Activated CD4-positive, alpha-beta T cell treated with anti-CD3 and anti-CD28 coated beads, Interleukin-2, Interleukin-6, amounts not matched to agents 100 ng/mL and 50 ng/mL, durations not matched to agents 16 hours and 8 hours (primary cell): ENCODE results near the gene RTTN.
"Not testable (repeated sequence)": the region's sequence is repeated elsewhere in the genome, so short reads cannot be mapped to it uniquely, and the experiment has no call there.

Experiments used
- DNase-seq: peaks from one replicate; pipeline ENCODE4 v3.0.0-alpha.2; 2020

RTTN gene

GRCh38 chr18:70149616-70150301 is 55.7 kb downstream of the RTTN start:
- DNase-seq: no peak

- DNase-seq: no peak
These were observed 56.3 kb downstream of the RTTN start for GRCh38 chr18:70149156-70149555.

GRCh38 chr18:70148039-70148938 is 57.2 kb downstream of the RTTN start:
- no peak for DNase-seq

GRCh38 chr18:70146174-70146573 is 59.3 kb downstream of the RTTN start:
- DNase-seq: no peak

DNA sequence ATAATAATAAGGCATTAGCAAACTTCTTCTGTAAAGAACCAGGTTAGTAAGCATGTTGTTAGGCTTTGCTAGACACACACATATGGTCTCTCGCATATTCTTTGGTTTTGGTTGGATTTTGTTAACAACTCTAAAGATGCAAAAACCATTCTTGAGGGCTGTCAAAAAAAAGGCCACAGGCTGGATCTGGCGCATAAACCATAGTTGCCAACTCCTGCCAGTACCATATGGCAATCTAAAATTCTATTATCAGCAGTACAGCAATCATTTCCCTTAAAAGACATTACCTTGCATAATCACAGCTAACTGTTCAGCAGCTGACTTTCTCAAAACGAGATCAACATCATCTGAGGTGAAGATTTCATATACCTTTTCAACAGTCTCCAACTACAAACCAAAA is 63.5 kb downstream of the RTTN start:
- no peak for DNase-seq

GRCh38 chr18:70139138-70139537 is 66.3 kb downstream of the RTTN start:
- DNase-seq: no peak

GRCh38 chr18:70135604-70136003 is 69.9 kb downstream of the RTTN start:
- DNase-seq: no peak

- DNase-seq: no peak
These were observed 72.5 kb downstream of the RTTN start for GRCh38 chr18:70132999-70133398.

GRCh38 chr18:70128271-70128670 is 77.2 kb downstream of the RTTN start:
- DNase-seq: no peak

DNA sequence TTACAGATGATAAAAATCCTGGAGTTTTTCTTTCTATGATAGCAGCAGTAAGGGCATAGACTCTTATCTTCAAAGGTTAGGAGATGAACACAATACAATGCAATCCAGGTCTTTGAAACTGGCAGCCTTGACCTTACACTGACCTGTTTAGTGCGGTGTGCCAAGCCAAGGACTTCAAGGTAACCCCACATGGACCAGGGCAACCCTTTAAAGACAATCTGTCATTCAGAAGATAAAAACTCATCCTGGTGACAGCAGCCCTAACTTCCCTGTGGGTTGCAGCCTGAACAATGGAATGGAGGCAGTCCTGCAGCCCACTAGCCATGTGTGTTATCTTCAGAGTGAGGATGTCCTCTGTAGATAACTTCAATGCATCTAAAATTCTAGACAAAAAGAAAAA is 78.1 kb downstream of the RTTN start:
- DNase-seq: no peak

DNA sequence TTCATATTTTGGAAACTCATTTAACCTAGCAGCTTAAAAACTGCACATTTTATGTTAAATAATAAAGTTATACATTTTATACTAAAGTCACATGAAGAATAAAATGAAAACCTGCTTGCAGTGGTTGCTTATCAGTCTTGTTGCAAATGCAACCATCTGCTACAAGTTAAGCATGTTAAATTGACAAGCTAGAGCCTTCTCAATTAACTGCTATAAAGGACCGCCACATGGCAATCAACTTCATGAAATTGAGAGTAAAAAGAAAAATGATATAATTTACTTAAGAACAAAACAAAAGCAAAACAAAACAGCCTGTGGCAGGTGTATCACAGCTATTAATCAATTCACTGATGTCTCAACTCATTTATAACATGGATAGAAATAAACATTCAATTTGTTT is 78.7 kb downstream of the RTTN start:
- DNase-seq: no peak

DNA sequence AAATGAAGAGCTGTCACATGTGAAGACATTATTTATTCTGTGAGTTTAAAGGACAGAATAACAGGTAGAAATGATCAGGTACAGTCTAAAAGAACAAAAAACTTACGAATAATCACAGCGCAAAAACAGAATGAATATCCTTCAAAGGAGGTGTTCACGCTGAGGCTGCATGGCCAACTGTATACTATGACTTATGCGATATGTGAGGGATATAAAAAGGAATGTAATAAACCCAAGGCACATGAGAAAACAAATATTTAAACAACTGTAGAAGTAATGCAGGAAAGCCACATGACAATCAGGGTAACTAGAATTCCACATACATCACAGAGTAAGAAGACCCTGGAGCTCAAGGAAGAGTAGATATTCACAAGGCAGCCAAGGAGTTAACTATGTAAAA is 81.3 kb downstream of the RTTN start:
- DNase-seq: no peak

GRCh38 chr18:70121842-70122241 is 83.6 kb downstream of the RTTN start:
- DNase-seq: no peak

GRCh38 chr18:70116949-70117348 is 88.5 kb downstream of the RTTN start:
- DNase-seq: no peak

GRCh38 chr18:70113511-70113910 is 92.0 kb downstream of the RTTN start:
- DNase-seq: no peak

DNA sequence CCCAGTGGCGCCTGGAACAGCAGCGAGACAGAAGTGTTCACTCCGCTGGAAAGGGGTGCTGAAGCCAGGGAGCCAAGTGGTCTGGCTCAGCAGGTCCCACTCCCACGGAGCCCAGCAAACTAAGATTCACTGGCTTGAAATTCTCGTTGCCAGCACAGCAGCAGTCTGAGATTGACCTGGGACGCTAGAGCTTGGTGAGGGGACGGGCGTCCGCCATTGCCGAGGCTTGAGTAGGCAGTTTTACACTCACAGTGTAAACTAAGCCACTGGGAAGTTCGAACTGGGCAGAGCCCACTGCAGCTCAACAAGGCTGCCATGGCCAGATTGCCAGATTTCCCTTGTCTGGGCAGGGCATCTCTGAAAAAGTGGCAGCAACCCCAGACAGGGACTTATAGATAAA is 94.8 kb downstream of the RTTN start:
- DNase-seq: no peak

- DNase-seq: no peak
These were observed 98.4 kb downstream of the RTTN start for GRCh38 chr18:70107091-70107490.

- not testable (repeated sequence) for DNase-seq
These were observed 102.6 kb downstream of the RTTN start for GRCh38 chr18:70102854-70103253.

DNA sequence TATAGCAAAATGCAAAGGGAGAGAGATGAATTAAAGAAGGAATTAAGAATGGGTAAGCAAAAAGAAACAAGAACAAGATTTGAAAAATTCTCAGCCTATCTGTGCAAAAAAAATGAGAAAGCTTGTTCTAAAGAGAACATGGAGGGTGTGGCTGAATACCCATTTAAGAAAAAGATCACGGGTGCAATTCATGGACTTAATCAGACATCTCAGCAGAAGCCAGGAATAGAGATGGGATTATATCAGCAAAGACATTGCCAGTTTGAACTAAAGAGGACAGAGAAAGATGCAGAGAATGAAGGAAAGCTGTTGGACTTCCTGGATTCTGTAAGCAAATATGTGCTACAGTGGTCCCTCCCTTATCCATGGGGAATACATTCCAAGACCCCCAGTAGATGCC is 115.6 kb downstream of the RTTN start:
- DNase-seq: no peak

- DNase-seq: no peak
These were observed 119.4 kb downstream of the RTTN start for GRCh38 chr18:70086085-70086484.

DNA sequence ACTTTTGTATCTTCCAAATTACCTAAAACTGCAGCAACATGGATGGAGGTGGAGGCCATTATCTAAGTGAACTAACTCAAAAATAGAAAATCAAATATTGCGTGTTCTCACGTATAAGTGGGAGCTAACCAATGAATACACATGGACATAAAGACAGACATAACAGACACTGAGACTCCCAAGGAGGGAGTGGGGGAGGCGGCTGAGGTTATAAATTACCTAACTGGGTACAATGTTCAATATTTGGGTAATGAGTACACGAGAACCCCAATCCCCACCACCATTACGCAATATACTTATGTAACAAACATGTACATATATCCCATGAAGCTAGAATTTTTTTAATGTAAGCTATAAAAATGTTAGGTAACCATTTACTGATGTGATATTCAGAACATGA is 119.8 kb downstream of the RTTN start:
- DNase-seq: no peak

- DNase-seq: no peak
These were observed 123.1 kb downstream of the RTTN start for GRCh38 chr18:70082430-70082829.

DNA sequence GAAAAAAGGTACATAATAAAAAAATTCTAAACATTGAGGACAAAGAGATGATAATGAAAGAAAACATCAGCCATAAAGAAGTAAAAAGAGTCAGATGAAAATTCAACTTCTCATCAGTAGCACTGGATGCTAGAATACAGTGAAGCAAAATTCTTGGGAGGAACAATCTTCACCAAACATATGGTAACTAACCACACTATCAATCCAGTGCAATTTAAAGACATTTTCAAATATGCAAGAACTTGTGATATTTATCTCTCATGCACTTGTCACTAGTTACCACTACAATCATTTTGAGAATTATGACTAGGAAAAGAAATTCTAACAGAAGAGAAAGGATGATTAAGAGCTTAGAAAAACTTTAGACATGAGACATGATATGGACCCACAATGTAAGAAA is 127.4 kb downstream of the RTTN start:
- no peak for DNase-seq

DNA sequence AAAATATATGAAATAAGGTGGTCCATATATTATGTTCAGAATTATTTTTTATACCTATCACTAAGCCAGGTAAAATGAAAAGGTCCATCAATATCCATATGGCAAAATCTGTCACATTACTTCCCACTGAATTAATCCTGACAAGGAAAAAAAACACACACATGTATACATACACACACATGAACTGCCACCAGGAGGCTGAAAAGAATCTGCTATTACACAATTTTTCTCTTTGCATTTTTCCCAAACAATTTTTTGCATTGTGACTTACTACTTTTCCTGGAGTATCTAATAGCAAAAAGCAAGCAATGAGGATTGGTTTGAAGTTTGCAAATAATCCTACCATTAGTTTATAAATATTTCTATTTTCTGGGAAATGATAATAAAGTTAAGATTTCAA is 129.6 kb downstream of the RTTN start:
- no peak for DNase-seq

GRCh38 chr18:70074116-70074515 is 131.4 kb downstream of the RTTN start:
- no peak for DNase-seq
